ENCODE results near the gene CWC22.

DNA sequence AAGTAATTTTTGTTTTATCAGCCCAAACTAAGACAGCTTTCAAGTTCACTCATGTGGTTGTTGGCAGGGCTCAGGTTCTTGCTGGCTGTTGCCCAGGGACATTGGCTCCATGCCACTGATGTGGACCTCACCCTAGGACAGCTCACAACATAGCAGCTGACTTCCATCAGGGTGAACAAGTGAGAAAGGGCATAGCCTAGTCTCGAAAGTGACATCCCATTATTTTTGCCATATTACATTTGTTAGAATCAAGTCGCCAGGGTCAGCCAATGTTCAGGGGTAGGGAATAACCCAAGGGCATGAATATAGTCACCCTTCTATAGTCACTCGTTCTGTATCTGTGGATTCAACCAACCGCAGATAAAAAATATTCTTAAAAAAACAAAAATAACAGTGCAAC, 10.7 kb upstream of the CWC22 start:
- TF ChIP-seq, protein P1, sequence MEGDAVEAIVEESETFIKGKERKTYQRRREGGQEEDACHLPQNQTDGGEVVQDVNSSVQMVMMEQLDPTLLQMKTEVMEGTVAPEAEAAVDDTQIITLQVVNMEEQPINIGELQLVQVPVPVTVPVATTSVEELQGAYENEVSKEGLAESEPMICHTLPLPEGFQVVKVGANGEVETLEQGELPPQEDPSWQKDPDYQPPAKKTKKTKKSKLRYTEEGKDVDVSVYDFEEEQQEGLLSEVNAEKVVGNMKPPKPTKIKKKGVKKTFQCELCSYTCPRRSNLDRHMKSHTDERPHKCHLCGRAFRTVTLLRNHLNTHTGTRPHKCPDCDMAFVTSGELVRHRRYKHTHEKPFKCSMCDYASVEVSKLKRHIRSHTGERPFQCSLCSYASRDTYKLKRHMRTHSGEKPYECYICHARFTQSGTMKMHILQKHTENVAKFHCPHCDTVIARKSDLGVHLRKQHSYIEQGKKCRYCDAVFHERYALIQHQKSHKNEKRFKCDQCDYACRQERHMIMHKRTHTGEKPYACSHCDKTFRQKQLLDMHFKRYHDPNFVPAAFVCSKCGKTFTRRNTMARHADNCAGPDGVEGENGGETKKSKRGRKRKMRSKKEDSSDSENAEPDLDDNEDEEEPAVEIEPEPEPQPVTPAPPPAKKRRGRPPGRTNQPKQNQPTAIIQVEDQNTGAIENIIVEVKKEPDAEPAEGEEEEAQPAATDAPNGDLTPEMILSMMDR (IDR thresholded peaks at IDR 0.05), result no peak
- no peak for TF ChIP-seq POLR2A (IDR thresholded peaks at IDR 0.05)
- TF ChIP-seq POLR2AphosphoS5 (IDR thresholded peaks at IDR 0.05), result no peak
- TF ChIP-seq EP300 (IDR thresholded peaks at IDR 0.05; ENCODE audit: low read depth), result no peak

All from transverse colon (tissue), 4 donors.